HG02973 (cell line): ENCODE data around the gene IFNA1.
A peak's percentile ranks its signal among the peaks of the same experiment; 100 is the strongest.
"Not testable (repeated sequence)": the region's sequence is repeated elsewhere in the genome, so short reads cannot be mapped to it uniquely, and the experiment has no call there.

Experiments used
- ATAC-seq: cut with Tn5 transposase; IDR thresholded peaks from one replicate; pipeline ENCODE4 v1.9.1; 2021; ENCODE audit warnings: moderate library complexity; ENCODE audit not compliant: unreplicated experiment

Gene IFNA1

GRCh38 chr9:21443849-21444625 lies 3.8 kb downstream of the IFNA1 start:
- ATAC-seq: peak; percentile 92

DNA sequence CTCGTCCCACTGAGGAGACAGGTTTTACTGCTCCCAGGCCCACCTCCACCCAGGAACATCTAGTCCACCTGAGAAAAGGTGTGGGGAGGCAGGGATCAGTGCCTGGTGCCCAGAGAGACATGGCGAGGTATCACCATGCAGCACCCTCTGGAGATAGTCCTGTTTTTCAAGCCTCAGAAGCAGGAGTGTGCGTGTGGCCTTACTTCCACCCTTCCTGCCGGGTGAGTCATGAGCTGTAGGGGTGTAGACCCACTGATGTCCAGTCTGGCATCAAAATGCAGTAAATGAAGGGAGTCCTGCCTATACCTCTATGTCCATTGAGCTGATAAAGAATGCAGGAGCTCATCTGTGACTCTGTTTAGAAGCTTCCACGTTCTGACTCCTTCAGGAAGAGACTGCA lies 9.1 kb downstream of the IFNA1 start:
- not testable (repeated sequence) for ATAC-seq

- no peak for ATAC-seq
These were observed 10.6 kb downstream of the IFNA1 start for GRCh38 chr9:21450733-21451394.

DNA sequence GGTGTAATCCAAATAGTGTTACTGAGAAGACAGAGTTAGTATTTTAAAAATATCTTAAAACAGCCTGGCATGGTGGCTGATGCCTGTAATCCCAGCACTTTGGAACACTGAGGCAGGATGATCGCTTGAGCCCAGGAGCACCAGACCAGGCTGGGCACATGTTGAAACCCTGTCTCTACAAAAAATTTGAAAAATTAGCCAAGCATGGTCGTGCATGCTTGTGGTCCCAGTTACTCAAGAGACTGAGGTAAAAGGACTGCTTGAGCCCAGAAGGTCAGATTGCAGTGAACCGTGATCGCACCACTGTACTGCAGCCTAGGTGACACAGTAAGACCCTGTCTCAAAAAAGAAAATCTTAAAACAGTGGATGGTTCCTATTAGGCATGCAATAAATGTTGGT lies 12.4 kb downstream of the IFNA1 start:
- ATAC-seq: no peak

DNA sequence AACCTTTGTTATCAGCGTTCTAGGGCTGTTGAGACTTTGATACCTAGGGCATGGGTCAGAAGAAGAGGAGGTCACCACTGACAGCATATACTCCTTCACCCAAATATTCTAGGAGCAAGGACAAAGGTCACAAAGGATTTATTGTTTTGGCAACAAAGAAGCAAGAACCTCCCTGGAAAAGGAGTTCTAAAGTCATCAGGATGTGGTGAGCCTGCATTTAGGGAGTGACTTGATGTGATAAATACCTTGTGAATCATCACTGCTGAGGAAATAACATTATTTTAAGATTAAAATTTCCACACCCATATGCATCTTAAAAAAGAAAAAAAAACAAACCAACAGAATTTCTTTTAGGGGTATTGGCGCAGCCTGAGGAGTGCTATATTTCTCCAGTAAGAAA lies 13.9 kb downstream of the IFNA1 start:
- no peak for ATAC-seq

GRCh38 chr9:21455320-21455719 lies 15.1 kb downstream of the IFNA1 start:
- peak; percentile 94 for ATAC-seq

GRCh38 chr9:21461377-21461776 lies 21.1 kb downstream of the IFNA1 start:
- ATAC-seq: no peak

DNA sequence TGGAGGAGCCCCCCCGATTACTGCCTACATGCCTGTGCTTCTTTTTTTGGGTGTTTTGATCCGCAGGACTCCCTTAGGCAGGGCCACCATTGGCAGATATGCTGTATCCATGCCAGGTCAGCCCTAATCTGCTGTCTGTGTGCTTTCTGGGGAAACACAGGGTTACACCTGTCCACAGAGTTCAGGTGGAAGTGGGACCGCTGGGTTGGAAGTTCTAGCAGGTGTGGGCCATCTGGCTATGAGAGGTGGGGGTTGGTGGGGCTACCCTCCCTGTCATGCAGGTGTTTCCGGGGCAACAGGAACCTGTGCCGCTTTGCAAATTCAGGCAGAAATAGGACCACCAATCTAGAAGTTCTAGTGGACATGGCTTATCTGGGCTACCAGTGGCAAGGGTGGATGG lies 24.9 kb downstream of the IFNA1 start:
- no peak for ATAC-seq

DNA sequence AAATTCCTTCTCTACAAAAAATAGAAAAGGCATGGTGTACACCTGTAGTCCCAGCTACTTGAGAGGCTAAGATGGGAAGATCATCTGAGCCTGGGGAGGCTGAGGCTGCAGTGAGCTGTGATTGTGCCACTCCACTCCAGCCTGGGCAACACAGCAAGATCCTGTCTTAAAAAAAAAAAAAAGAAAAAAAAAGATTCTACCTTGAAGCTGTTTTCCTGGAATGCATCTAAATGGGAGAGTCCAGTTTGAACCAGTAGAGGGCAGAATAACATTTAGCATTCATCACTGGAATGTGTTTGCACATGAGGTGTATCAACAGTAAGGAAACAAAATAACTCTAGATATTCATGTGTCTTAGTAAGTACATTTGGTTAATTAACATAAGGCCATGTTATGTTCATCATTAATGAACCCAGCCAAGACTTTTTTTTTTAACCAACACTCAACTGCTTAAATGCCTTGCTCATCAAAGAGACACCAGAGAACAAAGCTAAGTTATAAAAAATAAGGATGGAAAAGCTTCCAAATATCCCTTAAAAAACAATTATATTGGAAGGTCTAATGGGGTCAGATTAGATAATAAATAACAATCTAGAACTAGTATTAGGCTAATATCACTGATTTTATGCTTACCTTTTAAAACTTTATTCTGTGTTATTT lies 25.8 kb downstream of the IFNA1 start:
- ATAC-seq: peak; percentile 72

- ATAC-seq: no peak
These were observed 29.9 kb downstream of the IFNA1 start for GRCh38 chr9:21470126-21470525.

GRCh38 chr9:21473236-21473635 lies 33.0 kb downstream of the IFNA1 start:
- no peak for ATAC-seq

DNA sequence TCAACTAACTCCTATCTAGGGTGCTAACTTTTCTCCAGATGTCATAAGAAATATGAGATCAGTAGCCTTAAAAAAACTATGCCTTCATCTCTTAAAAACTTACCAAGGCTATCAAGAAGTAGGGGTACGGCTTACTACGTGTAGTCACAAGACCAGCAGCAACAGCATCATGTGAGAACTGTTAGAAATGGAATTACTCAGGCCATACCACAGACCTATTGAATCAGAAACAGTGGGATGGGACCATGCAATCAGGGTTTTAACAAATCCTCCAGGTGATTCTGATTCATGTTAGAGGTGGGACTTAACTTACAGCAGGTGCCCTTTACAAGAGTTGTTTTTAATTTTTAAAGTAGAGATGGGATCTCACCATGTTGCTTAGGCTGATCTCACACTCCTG lies 37.2 kb downstream of the IFNA1 start:
- no peak for ATAC-seq

DNA sequence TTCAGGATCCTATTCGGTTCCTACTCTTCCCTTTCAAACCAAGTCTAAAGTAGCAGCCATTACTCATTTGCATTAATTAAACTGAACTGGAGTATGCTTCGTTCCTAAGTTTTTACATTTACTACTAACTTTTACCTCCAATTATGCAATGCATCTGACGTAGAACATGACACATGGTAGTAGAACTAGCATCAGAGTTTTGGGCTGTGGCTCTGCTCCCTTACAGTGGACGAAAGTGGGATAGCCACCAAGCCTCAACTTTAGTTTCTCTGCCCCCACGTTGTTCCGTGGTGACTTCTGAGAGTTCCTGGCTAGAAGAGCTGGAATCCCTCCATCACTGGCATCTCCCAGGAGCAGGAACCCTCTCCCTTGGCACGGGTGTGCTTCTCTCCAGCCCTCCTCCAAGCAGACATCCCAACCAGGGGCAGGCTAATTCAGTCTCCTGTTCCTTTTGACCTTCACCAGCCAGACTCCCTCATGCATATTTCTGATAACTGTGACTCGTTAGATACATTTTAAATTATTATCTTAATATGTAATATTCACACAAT lies 39.0 kb downstream of the IFNA1 start:
- no peak for ATAC-seq

- no peak for ATAC-seq
These were observed 41.3 kb downstream of the IFNA1 start for GRCh38 chr9:21481470-21482056.

GRCh38 chr9:21482213-21482612 lies 42.0 kb downstream of the IFNA1 start, which contains the start of gene IFNE:
Gene IFNE (minus strand): TSS chr9:21482313. CDS start chr9:21481694, 619 bp downstream.
- no peak for ATAC-seq
